GM23338 (cell line): Measurements from ENCODE around the gene DPYD. TPM values are rescaled to one million over a fixed set of nuclear protein-coding genes. Genes with fewer than 3 reads are reported as not detected.

Experiments used
- ATAC-seq: fragments of 200-7000 bp; cut with Tn5 transposase; 3 replicates; pipeline ENCODE4 v1.9.1; 2020
- DNase-seq: peaks from one replicate; pipeline ENCODE4 v3.0.0-alpha.2; 2015; ENCODE audit warnings: low spot score
- H2AFZ ChIP-seq: fragments of 200-600 bp; sonication (generic); 2 replicates; pipeline ENCODE4 v1.8.0; 2016; ENCODE audit warnings: antibody characterized with exemption, mild to moderate bottlenecking, moderate library complexity
- H3F3A ChIP-seq: fragments of 200-600 bp; sonication (generic); replicated peaks from 2 replicates; pipeline ENCODE4 v1.8.0; 2017; ENCODE audit warnings: antibody characterized with exemption, mixed run types, low read depth
- H3K27ac ChIP-seq: fragments of 200-600 bp; sonication (generic); 2 replicates; pipeline ENCODE4 v1.6.1; 2016; ENCODE audit warnings: low read depth
- H3K27me3 ChIP-seq: fragments of 200-600 bp; sonication (generic); 2 replicates; pipeline ENCODE4 v1.8.0; 2016; ENCODE audit warnings: mild to moderate bottlenecking, mixed run types, moderate library complexity; ENCODE audit not compliant: insufficient read depth
- H3K36me3 ChIP-seq: fragments of 200-600 bp; sonication (generic); 2 replicates; pipeline ENCODE4 v1.8.0; 2016; ENCODE audit warnings: mild to moderate bottlenecking; ENCODE audit not compliant: insufficient read depth
- H3K4me1 ChIP-seq: fragments of 200-600 bp; sonication (generic); 2 replicates; pipeline ENCODE4 v1.8.0; 2016; ENCODE audit warnings: mild to moderate bottlenecking, moderate library complexity; ENCODE audit not compliant: insufficient read depth
- H3K4me2 ChIP-seq: fragments of 200-600 bp; sonication (generic); 2 replicates; pipeline ENCODE4 v1.7.1; 2017; ENCODE audit warnings: mixed run types
- H3K4me3 ChIP-seq: fragments of 200-600 bp; sonication (generic); 2 replicates; pipeline ENCODE4 v1.6.1; 2016; ENCODE audit warnings: mixed run types
- H3K79me2 ChIP-seq: fragments of 200-600 bp; sonication (generic); replicated peaks from 2 replicates; pipeline ENCODE4 v1.8.0; 2017; ENCODE audit warnings: mild to moderate bottlenecking; ENCODE audit not compliant: insufficient read depth
- H3K9me2 ChIP-seq: fragments of 200-600 bp; sonication (generic); 2 replicates; pipeline ENCODE4 v1.8.0; 2017; ENCODE audit not compliant: insufficient read depth
- H4K20me1 ChIP-seq: fragments of 200-600 bp; sonication (generic); replicated peaks from 2 replicates; pipeline ENCODE4 v1.8.0; 2017; ENCODE audit warnings: mild to moderate bottlenecking; ENCODE audit not compliant: insufficient read depth
- H3K27ac Mint-ChIP-seq: 2 replicates; pipeline ENCODE4 v1.8.0; 2020; ENCODE audit warnings: inconsistent platforms, mild to moderate bottlenecking, moderate library complexity, mixed read lengths
- H3K27me3 Mint-ChIP-seq: 3 replicates; pipeline ENCODE4 v1.8.0; 2022; ENCODE audit warnings: low read depth, mild to moderate bottlenecking, moderate library complexity, mixed read lengths, inconsistent platforms; ENCODE audit not compliant: insufficient read depth, poor library complexity
- H3K36me3 Mint-ChIP-seq: 3 replicates; pipeline ENCODE4 v1.8.0; 2021; ENCODE audit warnings: low read depth, mild to moderate bottlenecking, inconsistent platforms, moderate library complexity, mixed read lengths
- H3K4me1 Mint-ChIP-seq: 3 replicates; pipeline ENCODE4 v1.8.0; 2020; ENCODE audit warnings: mild to moderate bottlenecking, inconsistent platforms, mixed read lengths
- H3K4me3 Mint-ChIP-seq: 3 replicates; pipeline ENCODE4 v1.8.0; 2021; ENCODE audit warnings: moderate library complexity, mild to moderate bottlenecking, inconsistent platforms, mixed read lengths
- H3K9me3 Mint-ChIP-seq: 3 replicates; pipeline ENCODE4 v1.8.0; 2020; ENCODE audit warnings: moderate library complexity, mild to moderate bottlenecking, inconsistent platforms, mixed read lengths
- CTCF ChIP-seq, 2 experiments: fragments of 200-600 bp in 1 of 2; sonication (generic) in 1 of 2; conservative IDR thresholded peaks; 2 replicates each; pipeline versions ENCODE4 v1.5.1 to v1.6.1; 2016 to 2017; ENCODE audit warnings: antibody characterized with exemption in 2 of 2, low read depth in 2 of 2, mild to moderate bottlenecking in 2 of 2, moderate library complexity in 1 of 2
- ETS1 ChIP-seq: IDR thresholded peaks from 2 replicates; pipeline ENCODE4 v1.6.1; 2016; ENCODE audit warnings: antibody characterized with exemption
- EZH2phosphoT487 ChIP-seq: fragments of 200-600 bp; sonication (generic); IDR thresholded peaks from one replicate; pipeline ENCODE4 v1.8.1; 2018; ENCODE audit warnings: antibody characterized with exemption; ENCODE audit not compliant: unreplicated experiment
- JUNB ChIP-seq: IDR thresholded peaks from one replicate; pipeline ENCODE4 v1.6.1; 2016; ENCODE audit warnings: antibody characterized with exemption; ENCODE audit not compliant: unreplicated experiment
- NANOG ChIP-seq: IDR thresholded peaks from 2 replicates; pipeline ENCODE4 v1.6.1; 2016; ENCODE audit warnings: antibody characterized with exemption, borderline replicate concordance
- POLR2AphosphoS5 ChIP-seq: IDR thresholded peaks from 2 replicates; pipeline ENCODE4 v1.6.1; 2016; ENCODE audit warnings: antibody characterized with exemption, low read depth
- REST ChIP-seq: IDR thresholded peaks from one replicate; pipeline ENCODE4 v1.6.1; 2018; ENCODE audit warnings: antibody characterized with exemption; ENCODE audit not compliant: unreplicated experiment
- STAT1 ChIP-seq: IDR thresholded peaks from one replicate; pipeline ENCODE4 v1.6.1; 2016; ENCODE audit warnings: antibody characterized with exemption; ENCODE audit not compliant: unreplicated experiment
- ZNF114 ChIP-seq: fragments of 250-450 bp; sonication (Bioruptor Pico); IDR thresholded peaks from 2 replicates; pipeline ENCODE4 v1.5.0; 2020; ENCODE audit warnings: mild to moderate bottlenecking, moderate library complexity
- ZNF331 ChIP-seq: fragments of 250-450 bp; sonication (Bioruptor Pico); IDR thresholded peaks from 2 replicates; pipeline ENCODE4 v1.5.0; 2020; ENCODE audit warnings: low read depth, mild to moderate bottlenecking, moderate library complexity
- polyA plus RNA-seq: library from polyadenylated mRNA; unstranded; fragments of >200 nt; fragmentation: Nextera tagmentation; extraction: Ambion mirVana; gene quantifications from 2 replicates; pipeline ENCODE4 v1.2.1, GENCODE V29; 2016
- total RNA-seq: library from RNA; depleted of rRNA; stranded (reverse); fragments of >200 nt; shearing (Covaris generic); gene quantifications from 2 replicates; pipeline ENCODE4 v1.2.3, GENCODE V29; 2014

DPYD gene
- total and polyA plus RNA-seq, 2 experiments from 2014 or later, result 0.50 to 1.6 TPM

GRCh38 chr1:97368296-97368695 lies 552.5 kb downstream of the DPYD start:
- no peaks in the 10 kb centered on the region for H3F3A ChIP-seq
- ATAC-seq, result no peak
- no peaks in the 10 kb centered on the region for H3K79me2 ChIP-seq
- Mint-ChIP-seq H3K27me3 (no peaks in the 10 kb centered on the region), H3K9me3 (no peaks in the 10 kb centered on the region), H3K4me1 (peaks cover 9% of the 10 kb centered on the region; the same call in 2 of the 3 replicates), H3K36me3 (no peaks in the 10 kb centered on the region), H3K4me3 (no peak overlapping the region), H3K27ac (no peak overlapping the region)
- H3K27ac ChIP-seq, result no peak overlapping the region
- no peaks in the 10 kb centered on the region for H3K36me3 ChIP-seq
- DNase-seq, result no peak
- no peak overlapping the region for H3K4me3 ChIP-seq
- no peak for TF ChIP-seq POLR2AphosphoS5
- no peak for TF ChIP-seq JUNB
- TF ChIP-seq NANOG, result no peak
- TF ChIP-seq CTCF (conservative IDR thresholded peaks at IDR 0.05; ENCODE audit: low read depth in 2 of 2), result no peak
- H3K4me1 ChIP-seq, result no peaks in the 10 kb centered on the region; the same call in 1 of the 2 replicates
- peaks cover 2% of the 10 kb centered on the region; the same call in 1 of the 2 replicates for H3K9me2 ChIP-seq
- no peak overlapping the region for H2AFZ ChIP-seq
- no peaks in the 10 kb centered on the region for H3K27me3 ChIP-seq
- H3K4me2 ChIP-seq, result no peak overlapping the region
- H4K20me1 ChIP-seq, result no peaks in the 10 kb centered on the region

- H3K36me3 Mint-ChIP-seq, result no peaks in the 10 kb centered on the region
- H3K27ac Mint-ChIP-seq, result no peak overlapping the region
- Histone ChIP-seq H3K36me3 (no peaks in the 10 kb centered on the region), H2AFZ (no peak overlapping the region), H3K27ac (no peak overlapping the region), H4K20me1 (no peaks in the 10 kb centered on the region), H3K4me1 (no peaks in the 10 kb centered on the region; the same call in 1 of the 2 replicates), H3K4me2 (no peak overlapping the region), H3F3A (no peaks in the 10 kb centered on the region), H3K4me3 (no peak overlapping the region), H3K9me2 (peaks cover 6% of the 10 kb centered on the region; the same call in 1 of the 2 replicates), H3K79me2 (no peaks in the 10 kb centered on the region), H3K27me3 (no peaks in the 10 kb centered on the region)
- H3K27me3 Mint-ChIP-seq, result no peaks in the 10 kb centered on the region
- ATAC-seq, result no peak
- H3K4me1 Mint-ChIP-seq, result peaks cover 9% of the 10 kb centered on the region; the same call in 2 of the 3 replicates
- DNase-seq, result no peak
- H3K9me3 Mint-ChIP-seq, result no peaks in the 10 kb centered on the region
- H3K4me3 Mint-ChIP-seq, result no peak overlapping the region
- TF ChIP-seq ZNF114 (CRISPR knock-in tag), result no peak
- no peak for TF ChIP-seq ZNF331 (CRISPR knock-in tag)
- no peak for TF ChIP-seq ETS1
- TF ChIP-seq EZH2phosphoT487, result no peak
- no peak for TF ChIP-seq REST
- no peak for TF ChIP-seq NANOG
- no peak for TF ChIP-seq STAT1
- no peak for TF ChIP-seq JUNB
- no peak for TF ChIP-seq CTCF (conservative IDR thresholded peaks at IDR 0.05; ENCODE audit: low read depth in 2 of 2)
- no peak for TF ChIP-seq POLR2AphosphoS5
Observed at GRCh38 chr1:97366984-97367383, 553.9 kb downstream of the DPYD start.
